ENCODE results near the gene OR13J1. TPM values are rescaled to one million over a fixed set of nuclear protein-coding genes. Genes with fewer than 3 reads are reported as not detected.
"Not testable (repeated sequence)": the region's sequence is repeated elsewhere in the genome, so short reads cannot be mapped to it uniquely, and the experiment has no call there.

Gene OR13J1
- total RNA-seq, 1 donor, result not detected

DNA sequence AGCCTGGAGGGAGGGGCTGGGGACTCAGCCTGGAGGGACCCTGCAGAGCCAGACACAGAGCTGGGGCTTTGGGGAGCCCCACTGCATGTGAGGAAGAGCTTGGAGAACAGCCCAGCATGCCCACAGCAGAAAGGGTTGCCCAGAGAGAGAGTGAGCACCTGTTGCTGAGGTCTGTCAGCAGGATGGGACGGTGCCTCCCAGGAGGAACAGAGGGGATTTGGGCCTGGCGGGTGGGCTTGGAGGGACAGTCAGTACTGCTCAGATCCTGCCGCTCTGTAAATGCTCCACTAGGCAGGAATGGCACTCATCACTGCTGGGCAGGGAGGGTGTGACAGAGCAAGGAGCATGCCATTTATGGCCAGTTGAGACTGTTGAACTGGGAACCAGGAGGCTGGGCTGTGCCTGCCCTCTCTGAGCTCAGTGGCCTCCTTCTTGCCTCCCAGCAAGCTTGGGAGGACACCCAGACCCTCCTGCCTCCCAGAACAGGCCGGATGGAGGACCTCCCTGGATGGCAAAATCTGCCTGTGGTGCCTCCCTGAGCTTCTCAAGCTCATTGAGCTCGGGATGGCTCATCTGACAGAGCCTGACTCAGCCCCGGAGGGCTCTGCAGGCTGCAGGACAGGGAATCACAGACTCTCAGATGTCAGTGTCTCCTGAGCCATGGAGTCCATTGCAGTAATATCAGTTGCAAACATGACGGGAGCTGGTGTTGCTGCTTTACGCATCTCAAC, 35.0 kb upstream of the OR13J1 start:
- no peak for DNase-seq (ENCODE audit: low read depth in 2 of 3, low spot score in 2 of 3)

DNA sequence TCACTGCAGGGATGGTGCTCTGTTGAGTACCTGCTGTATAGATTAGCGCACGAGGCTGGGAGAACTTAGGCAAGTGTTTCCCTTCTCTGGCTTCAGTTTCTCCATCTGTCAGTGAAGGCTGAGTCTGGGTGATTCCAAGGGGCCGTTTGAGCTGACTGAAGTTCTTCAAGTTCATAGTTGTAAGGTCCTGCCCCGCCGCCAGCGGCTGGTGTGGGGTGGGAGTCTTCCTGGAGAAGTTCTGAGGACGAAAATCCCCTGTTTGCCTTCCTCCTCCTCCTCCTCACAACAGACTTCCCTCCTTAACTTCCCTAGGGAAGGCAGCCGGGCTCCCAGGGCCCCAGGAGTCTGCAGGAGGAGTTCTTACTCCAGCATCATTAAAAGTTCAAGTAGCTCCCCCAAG, 34.1 kb upstream of the OR13J1 start:
- no peak for DNase-seq (ENCODE audit: low read depth in 2 of 3, low spot score in 2 of 3)

GRCh38 chr9:35903049-35903448, 32.8 kb upstream of the OR13J1 start:
- peak; percentile 39 to 67 (median 43) for DNase-seq (ENCODE audit: low read depth in 2 of 3, low spot score in 2 of 3)

DNA sequence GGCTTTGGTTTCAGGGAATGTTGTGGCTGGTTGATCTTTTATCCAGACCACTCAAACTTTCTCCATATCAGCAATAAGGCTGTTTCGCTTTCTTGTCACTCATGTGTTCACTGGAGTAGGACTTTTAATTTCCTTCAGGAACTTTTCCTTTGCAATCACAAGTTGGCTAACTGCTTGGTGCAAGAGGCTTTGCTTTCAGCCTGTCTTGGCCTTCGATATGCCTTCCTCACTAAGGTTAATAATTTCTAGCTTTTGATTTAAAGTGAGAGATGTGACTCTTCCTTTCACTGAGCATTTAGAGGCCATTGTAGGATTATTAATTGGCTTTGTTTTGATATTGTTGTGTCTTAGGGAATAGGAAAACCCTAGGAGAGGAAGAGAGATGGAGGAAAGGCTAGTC, 28.8 kb upstream of the OR13J1 start:
- DNase-seq (ENCODE audit: low read depth in 2 of 3, low spot score in 2 of 3), result no peak

DNA sequence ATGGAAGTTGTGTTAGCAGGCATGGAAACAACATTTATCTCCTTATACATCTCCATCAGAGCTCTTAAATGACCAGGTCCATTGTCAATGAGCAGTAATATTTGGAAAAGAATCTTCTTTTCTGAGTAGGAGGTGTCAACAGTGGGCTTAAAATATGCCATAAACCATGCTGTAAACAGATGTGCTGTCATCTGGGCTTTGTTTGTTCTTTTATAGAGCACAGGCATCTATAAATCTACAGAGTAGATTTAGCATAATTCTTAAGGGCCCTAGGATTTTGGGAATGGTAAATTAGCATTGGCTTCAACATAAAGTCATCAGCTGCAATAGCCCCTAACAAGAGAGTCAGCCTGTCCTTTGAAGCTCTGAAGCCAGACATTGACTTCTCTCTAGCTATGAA, 28.1 kb upstream of the OR13J1 start:
- DNase-seq (ENCODE audit: low read depth in 2 of 3, low spot score in 2 of 3), result no peak

- not testable (repeated sequence) for DNase-seq (ENCODE audit: low read depth in 2 of 3, low spot score in 2 of 3)
Observed at GRCh38 chr9:35897376-35898099, 27.3 kb upstream of the OR13J1 start.

DNA sequence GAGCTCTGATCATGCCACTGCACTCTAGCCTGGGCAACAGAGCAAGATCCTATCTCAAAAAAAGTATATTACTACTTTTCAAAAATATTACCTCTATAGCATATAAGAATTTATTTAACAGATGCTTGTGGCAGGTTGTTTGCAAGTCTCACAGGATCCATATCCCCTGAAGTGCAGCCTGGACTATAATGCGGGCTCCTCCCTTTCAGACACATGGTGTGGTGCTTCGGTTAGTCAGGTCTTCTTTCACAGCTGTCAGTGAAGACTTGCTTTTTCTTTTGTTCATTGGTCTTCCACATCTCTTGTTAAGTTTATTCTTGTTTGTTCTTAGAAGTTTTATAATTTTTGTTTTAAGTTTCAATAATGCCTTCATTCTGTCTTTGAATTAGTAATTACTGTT, 26.4 kb upstream of the OR13J1 start:
- no peak for DNase-seq (ENCODE audit: low read depth in 2 of 3, low spot score in 2 of 3)

DNA sequence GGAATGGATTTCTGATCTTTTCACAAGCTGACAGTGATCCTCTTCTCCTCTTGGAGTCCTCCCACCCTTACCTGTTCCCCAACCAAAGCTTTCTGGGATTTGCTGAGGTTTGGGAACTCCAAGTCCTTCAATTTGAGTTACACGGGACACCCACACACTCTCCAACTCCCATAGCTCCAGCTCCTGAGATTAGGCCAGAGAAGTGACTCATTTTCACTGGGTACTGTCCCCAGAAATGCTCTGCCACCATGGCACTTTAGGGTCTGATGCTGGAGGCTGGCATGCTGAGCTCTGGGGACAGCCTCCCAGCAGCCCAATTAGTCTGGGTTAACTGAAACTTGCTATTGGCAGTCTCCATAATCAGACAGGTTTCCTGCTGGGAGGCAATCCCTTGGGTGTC, 21.9 kb upstream of the OR13J1 start:
- DNase-seq (ENCODE audit: low read depth in 2 of 3, low spot score in 2 of 3), result no peak

DNA sequence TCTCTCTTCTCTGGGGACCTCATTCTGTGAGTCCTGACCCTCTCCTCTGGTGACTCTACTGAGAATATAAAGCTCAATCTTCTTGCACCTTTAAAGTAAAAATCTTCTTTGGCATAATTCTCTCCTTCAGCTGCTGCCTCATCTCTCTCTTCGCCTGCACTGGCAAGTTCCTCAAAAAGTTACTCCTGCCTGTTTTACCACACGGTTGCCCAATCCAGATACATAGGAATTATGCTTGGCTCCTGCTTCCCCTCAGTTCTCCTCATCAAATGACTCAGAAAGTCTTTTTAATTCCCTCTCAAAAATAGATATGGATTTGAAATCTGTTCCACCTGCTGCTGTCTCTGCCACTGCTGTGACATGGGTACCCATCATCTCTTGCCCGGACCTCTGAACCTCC, 21.4 kb upstream of the OR13J1 start:
- DNase-seq (ENCODE audit: low read depth in 2 of 3, low spot score in 2 of 3), result no peak

GRCh38 chr9:35884908-35885307, 14.7 kb upstream of the OR13J1 start:
- DNase-seq (ENCODE audit: low read depth in 2 of 3, low spot score in 2 of 3), result not testable (repeated sequence)

GRCh38 chr9:35882996-35883395, 12.8 kb upstream of the OR13J1 start:
- DNase-seq (ENCODE audit: low read depth in 2 of 3, low spot score in 2 of 3), result no peak

- peak; percentile 61 to 63 (median 62) for DNase-seq (ENCODE audit: low read depth in 2 of 3, low spot score in 2 of 3)
Observed at GRCh38 chr9:35882263-35882848, 12.2 kb upstream of the OR13J1 start.

DNA sequence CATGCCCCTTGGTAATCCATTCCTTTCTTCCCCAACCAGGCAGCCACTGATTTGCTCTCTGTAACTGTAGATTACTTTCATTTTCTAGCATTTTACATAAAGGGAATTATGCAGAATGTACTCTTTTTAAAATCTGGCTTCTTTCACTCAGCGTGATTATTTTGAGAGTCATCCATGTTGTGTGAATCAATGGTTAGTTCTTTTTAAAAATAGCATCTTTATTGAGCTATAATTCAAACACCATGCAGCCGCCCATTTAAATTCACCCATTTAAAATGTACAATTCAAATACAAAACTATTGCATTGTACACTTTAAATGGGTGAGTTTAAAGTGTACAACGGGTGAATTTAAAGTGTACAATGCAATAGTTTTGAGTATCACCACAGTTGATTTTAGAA, 2.3 kb upstream of the OR13J1 start:
- DNase-seq (ENCODE audit: low read depth in 2 of 3, low spot score in 2 of 3), result no peak

- no peak for DNase-seq (ENCODE audit: low read depth in 2 of 3, low spot score in 2 of 3)
Observed at GRCh38 chr9:35871545-35871944, 1.3 kb upstream of the OR13J1 start.

DNA sequence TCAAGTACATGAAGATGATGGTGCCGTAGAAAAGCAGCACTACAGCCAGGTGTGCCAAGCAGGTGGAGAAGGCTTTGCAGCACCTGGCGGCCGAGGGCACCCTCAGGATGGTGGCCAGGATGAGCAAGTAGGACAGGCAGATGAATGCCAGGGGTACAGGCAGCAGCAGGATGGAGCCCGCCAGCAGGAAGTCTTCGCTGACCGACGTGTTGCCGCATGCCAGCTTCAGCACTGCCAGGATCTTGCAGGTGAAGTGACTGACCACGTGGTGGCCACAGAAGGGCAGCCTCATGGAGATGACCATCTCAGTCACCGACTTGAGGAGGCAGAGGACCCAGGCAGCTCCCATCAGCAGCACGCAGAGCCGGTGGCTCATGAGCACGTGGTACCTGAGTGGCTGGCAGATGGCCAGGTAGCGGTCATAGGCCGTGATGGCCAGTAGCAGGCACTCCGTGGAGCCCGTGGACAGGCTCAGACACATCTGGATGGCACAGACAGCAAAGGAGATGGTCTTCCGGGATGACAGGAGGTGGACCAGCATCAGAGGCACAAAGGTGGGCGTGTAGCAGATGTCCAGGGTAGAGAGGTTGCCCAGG, 482 bp downstream of the OR13J1 start:
- DNase-seq (ENCODE audit: low read depth in 2 of 3, low spot score in 2 of 3), result no peak

DNA sequence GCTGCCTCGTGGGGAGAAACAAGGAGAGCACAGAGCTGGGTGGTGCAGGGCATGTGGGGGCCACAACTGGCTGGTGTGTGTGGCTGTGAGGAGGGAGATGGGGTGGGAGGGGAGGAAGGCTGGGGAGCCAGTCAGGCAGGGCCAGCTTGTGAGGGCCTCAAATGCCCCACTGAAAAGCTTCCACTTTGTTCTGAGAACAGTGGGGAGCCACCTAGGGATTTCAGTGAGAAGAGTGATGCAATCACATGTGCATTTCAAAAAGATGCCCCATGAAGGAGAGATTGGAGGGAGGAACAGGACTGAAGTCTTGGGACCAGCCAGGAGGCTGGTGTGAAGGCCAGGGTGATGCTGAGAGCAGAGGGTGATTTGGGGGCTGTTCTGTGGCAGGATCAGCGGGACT, 1.3 kb downstream of the OR13J1 start:
- DNase-seq (ENCODE audit: low read depth in 2 of 3, low spot score in 2 of 3), result no peak

GRCh38 chr9:35867538-35867937, 2.7 kb downstream of the OR13J1 start:
- no peak for DNase-seq (ENCODE audit: low read depth in 2 of 3, low spot score in 2 of 3)

DNA sequence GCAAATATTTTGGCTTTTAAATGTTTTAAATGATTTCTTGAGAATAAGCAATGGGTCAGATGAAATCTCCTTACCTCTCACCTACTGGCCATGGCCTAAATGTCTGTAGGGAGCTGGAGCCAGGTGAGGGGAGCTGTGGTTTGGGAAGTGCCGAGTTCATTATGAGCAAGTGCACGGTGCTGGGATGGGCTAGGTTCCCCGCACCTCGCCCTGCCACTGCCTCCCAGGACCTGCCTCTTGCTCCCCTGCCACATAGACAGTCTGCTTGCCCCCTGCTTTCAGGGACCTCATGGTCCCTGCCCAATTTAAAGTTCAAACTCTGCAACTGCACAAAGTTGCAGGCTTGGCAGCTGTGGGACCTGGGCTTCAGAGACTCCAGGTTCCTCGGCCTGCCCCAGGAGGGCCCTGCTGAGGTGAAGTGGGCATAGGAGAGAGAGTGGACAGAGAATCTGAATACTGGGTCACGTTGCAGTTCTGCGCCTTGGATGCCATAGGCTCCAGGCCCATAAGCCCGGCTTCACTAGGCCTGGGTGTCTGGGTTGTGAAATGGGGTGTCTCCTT, 5.4 kb downstream of the OR13J1 start:
- no peak for DNase-seq (ENCODE audit: low read depth in 2 of 3, low spot score in 2 of 3)

DNA sequence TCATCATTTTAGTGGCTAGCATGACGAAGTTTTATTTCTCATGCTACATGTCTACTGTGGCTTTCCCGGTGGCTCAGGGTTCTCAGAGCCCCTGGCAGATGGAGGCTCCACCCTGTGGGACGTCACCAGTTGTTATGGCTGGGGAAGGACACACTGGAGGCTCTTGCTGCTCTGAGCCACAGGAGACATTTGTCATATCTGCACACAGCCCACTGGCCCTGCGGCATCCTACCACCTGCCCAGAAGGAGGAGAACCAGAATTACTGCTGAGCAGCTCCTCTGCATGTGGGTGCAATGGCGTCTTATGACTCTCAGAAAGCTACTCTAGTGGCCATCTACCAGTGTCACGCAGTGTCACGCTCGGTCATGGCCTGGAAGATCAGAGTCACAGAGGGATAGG, 6.6 kb downstream of the OR13J1 start:
- DNase-seq (ENCODE audit: low read depth in 2 of 3, low spot score in 2 of 3), result no peak

GRCh38 chr9:35862328-35862727, 7.9 kb downstream of the OR13J1 start:
- no peak for DNase-seq (ENCODE audit: low read depth in 2 of 3, low spot score in 2 of 3)

- DNase-seq (ENCODE audit: low read depth in 2 of 3, low spot score in 2 of 3), result no peak
Observed at GRCh38 chr9:35861161-35861897, 8.9 kb downstream of the OR13J1 start.
